HG03139 (cell line): Measurements from ENCODE around the gene PCDHA3.
"Not testable (repeated sequence)": the region's sequence is repeated elsewhere in the genome, so short reads cannot be mapped to it uniquely, and the experiment has no call there.

Experiments
- ATAC-seq: cut with Tn5 transposase; IDR thresholded peaks from one replicate; pipeline ENCODE4 v1.9.1; 2021; ENCODE audit not compliant: unreplicated experiment

The PCDHA3 gene

DNA sequence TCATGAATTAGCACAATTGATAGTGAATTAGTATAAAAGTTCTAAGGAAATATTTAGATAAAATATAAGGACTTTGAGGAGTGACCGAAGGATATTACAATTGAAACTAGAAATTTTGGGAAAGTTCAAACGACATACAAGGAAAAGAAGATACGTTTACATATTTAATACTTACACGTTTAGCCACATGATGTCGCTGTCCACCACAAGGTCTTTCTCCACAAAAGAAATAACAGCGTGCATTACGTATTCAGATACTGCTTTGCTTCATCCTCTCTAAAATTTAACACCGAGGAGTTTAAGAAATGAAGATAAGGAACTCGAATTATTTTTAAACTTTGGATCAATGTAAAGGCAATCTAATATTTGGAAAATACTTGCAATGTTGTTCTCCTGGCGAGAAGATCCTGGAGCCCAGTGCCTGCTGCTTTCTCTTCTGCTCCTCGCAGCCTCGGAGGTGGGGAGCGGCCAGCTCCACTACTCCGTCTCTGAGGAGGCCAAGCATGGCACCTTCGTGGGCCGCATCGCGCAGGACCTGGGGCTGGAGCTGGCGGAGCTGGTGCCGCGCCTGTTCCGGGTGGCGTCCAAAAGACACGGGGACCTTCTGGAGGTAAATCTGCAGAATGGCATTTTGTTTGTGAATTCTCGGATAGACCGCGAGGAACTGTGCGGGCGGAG lies at the start of gene PCDHA3:
Gene PCDHA3 (plus strand): TSS at position 242 of the 678 bp plus-strand sequence.
- ATAC-seq, result no peak

DNA sequence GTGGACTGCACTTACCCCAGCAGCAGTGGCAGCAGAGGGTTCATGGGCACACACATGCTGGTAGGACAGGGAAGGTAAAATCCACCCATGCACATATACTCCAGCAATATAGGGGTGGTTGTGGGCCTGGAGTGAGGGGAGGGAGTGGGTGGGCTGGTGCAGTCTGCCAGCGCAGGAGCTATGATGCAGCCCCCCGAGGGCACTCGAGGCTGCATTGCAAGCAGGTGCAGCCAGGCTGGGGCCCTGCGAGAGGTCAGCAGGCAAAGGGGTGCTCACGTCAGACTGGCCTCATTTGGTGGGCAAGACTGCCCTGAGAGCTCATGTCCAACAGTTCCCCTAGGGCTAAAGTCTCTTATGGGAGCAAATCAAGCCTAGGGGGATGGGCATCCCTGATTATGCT lies 47.3 kb upstream of the PCDHA3 start:
- no peak for ATAC-seq

DNA sequence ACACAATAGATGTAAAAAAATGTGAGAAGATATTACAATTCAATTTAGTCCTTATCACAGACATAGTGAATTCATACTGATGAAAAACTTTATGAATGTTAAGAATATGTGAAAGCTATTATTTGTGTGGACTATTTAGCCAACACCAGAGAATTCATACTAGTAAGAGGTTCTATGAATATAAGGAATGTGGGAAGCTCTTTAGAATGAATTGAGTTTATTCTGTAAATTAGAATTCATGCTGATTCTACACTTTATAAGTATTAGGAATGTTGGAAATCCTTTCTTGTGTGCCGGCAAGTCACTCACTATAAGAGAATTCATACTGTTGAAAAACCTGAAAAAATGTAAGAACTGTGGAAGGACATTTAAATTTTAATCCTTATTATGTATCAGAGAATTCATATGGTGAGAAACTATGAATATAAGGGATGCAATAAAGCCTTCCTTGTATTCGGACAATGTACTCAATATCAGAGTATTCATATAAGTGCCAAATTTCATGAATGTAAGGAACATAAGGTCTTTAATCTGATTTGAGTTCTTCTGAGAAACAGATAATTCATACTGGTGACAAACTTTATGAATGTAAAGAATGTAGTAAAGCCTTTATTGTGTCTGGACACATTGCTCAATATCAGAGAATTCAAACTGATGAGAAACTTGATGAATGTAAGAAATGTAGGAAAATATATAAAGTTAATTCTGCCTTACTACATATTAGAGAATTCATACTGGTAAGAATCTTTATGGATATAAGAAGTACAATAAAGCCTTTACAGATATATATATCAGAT lies 36.5 kb upstream of the PCDHA3 start:
- ATAC-seq, result no peak

DNA sequence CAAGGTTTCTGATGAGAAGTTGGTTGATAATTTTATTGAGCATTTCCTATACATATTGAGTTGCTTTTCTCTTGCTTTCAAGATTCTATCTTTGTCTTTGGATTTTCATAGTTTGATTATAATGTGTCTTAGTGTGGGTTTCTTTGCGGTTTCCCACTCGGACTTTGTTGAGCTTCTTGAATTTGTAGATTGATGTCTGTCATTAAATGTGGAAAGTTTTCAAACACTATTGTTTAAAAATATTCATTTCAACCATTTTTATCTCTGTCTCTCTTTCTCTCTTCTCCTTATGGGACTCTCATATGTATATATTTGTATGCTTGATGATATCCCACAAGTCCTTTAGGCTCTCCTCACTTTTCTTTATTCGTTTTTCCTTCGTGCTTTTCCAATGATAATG lies 33.4 kb upstream of the PCDHA3 start:
- ATAC-seq, result no peak

DNA sequence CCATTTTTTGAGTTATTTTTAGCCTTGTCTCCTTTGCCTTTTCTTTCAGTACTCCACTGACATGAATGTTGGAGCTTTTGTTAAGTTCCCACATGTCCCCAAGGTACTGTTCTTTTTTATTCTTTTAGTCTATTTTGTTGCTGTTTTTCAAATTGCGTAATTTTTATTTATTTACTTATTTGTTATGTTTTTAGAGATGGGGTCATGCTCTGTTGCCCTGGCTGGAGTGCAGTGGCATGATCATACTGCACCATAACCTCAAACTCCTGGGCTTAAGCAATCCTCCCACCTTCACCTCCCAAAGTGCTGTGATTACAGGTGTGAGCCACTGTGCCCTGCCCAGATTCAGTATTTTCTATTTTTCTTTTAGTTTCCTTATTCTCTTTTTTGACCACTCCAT lies 20.3 kb upstream of the PCDHA3 start:
- ATAC-seq, result no peak

DNA sequence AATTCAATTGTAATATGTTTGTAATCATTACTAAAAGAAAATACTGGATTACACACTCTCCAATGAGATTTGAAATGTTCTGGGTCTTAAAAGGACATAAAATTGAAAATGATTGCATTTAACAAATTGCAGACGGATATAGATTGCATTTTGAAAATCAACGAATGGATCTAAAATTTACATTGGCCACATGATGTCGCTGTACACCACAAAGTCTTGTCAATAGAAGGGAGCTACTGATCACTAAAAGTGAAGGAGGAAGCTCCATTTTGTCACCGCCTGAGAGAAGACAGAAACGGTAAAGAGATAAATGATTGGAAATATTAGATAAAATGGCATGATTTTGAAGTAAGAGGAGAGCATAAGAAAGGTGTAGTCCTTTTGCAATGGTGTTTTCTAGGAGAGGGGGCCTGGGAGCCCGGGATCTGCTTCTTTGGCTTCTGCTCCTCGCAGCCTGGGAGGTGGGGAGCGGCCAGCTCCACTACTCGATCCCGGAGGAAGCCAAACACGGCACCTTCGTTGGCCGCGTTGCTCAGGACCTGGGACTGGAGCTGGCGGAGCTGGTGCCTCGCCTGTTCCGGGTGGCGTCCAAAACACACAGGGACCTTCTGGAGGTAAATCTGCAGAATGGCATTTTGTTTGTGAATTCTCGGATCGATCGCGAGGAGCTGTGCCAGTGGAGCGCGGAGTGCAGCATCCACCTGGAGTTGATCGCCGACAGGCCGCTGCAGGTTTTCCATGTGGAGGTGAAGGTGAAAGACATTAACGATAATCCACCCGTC lies 14.8 kb upstream of the PCDHA3 start, which contains the start of gene PCDHA1:
Gene PCDHA1 (plus strand): TSS at position 236 of the 782 bp plus-strand sequence.
- no peak for ATAC-seq

DNA sequence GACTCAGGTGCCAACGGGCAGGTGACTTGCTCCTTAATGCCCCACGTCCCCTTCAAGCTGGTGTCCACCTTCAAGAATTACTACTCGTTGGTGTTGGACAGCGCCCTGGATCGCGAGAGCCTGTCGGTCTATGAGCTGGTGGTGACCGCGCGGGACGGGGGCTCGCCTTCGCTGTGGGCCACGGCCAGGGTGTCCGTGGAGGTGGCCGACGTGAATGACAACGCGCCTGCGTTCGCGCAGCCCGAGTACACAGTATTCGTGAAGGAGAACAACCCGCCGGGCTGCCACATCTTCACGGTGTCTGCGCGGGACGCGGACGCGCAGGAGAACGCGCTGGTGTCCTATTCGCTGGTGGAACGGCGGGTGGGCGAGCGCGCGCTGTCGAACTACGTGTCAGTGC lies 13.4 kb upstream of the PCDHA3 start:
- not testable (repeated sequence) for ATAC-seq

DNA sequence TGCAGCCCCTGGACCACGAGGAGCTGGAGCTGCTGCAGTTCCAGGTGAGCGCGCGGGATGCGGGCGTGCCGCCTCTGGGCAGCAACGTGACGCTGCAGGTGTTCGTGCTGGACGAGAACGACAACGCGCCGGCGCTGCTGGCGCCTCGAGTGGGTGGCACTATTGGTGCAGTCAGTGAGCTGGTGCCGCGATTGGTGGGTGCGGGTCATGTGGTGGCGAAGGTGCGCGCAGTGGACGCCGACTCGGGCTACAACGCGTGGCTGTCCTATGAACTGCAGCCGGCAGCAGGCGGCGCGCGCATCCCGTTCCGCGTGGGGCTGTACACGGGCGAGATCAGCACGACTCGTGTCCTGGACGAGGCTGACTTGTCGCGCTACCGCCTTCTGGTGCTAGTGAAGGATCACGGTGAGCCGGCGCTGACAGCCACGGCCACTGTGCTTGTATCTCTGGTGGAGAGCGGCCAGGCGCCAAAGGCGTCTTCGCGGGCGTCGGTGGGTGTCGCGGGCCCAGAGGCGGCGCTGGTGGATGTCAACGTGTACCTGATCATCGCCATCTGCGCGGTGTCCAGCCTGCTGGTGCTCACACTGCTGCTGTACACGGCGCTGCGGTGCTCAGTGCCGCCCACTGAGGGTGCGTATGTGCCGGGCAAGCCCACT lies 12.9 kb upstream of the PCDHA3 start:
- ATAC-seq, result not testable (repeated sequence)

DNA sequence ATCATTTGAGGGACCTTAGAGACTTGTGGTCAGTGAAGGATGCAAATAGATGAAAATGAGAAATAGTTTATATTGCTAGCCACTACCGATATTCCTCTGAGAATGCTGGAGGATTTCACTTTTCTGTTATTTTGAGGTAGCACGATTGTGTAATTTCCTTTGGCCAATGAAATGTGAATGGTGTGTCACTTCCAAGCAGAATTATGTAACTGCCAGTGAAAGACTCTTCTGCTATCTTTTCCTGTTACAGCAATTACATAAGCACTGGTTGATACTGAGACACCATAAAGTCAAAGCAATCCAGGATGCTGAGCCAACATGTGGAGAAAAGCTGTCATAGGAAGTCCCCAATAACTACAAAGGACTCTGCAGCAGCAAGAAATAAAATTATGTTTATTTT lies 9.8 kb upstream of the PCDHA3 start:
- no peak for ATAC-seq

DNA sequence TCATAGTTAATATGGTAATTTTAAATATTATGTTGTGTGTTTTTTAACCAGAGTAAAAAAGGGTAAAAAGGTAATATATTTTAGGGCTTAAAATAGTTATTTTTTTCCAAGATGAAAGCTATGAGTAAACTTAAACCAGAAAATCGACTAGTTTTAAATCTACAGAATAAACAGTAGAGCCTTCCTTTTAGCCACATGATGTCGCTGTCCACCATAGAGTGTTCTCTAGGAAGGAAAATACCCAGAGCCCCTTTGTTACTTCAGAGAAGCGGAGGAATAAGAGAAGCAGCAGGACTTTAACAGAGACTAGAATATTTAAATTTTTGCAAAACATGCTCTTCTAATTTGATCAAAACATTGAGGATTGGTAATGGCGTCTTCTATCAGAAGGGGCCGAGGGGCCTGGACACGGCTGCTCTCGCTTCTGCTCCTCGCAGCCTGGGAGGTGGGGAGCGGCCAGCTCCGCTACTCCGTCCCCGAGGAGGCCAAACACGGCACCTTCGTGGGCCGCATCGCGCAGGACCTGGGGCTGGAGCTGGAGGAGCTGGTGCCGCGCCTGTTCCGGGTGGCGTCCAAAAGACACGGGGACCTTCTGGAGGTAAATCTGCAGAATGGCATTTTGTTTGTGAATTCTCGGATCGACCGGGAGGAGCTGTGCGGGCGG lies 6.1 kb upstream of the PCDHA3 start, which contains the start of gene PCDHA2:
Gene PCDHA2 (plus strand): TSS at position 258 of the 664 bp plus-strand sequence.
- no peak for ATAC-seq

DNA sequence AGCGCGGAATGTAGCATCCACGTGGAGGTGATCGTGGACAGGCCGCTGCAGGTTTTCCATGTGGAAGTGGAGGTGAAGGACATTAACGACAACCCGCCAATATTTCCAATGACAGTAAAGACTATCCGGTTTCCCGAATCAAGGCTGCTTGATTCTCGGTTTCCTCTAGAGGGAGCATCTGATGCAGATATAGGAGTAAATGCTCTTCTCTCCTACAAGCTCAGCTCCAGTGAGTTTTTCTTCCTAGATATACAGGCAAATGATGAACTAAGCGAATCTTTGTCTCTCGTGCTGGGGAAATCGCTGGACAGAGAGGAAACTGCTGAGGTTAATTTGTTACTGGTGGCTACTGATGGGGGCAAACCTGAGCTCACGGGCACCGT lies 5.6 kb upstream of the PCDHA3 start:
- no peak for ATAC-seq

DNA sequence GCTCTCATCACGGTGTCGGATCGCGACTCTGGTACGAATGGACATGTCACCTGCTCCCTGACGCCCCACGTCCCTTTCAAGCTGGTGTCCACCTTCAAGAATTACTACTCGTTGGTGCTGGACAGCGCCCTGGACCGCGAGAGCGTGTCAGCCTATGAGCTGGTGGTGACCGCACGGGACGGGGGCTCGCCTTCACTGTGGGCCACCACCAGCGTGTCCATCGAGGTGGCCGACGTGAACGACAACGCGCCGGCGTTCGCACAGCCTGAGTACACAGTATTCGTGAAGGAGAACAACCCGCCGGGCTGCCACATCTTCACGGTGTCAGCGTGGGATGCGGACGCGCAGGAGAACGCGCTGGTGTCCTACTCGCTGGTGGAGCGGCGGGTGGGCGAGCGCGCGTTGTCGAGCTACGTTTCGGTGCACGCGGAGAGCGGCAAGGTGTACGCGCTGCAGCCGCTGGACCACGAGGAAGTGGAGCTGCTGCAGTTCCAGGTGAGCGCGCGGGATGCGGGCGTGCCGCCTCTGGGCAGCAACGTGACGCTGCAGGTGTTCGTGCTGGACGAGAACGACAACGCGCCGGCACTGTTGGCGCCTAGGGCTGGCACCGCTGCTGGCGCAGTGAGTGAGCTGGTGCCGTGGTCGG lies 4.7 kb upstream of the PCDHA3 start:
- ATAC-seq, result not testable (repeated sequence)

DNA sequence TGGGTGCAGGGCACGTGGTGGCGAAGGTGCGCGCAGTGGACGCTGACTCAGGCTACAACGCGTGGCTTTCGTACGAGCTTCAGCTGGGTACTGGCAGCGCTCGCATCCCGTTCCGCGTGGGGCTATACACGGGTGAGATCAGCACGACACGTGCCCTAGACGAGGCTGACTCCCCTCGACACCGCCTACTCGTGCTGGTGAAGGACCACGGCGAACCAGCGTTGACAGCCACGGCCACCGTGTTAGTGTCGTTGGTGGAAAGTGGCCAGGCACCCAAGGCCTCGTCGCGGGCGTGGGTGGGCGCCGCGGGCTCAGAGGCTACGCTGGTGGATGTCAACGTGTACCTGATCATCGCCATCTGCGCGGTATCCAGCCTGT lies 4.2 kb upstream of the PCDHA3 start:
- no peak for ATAC-seq

DNA sequence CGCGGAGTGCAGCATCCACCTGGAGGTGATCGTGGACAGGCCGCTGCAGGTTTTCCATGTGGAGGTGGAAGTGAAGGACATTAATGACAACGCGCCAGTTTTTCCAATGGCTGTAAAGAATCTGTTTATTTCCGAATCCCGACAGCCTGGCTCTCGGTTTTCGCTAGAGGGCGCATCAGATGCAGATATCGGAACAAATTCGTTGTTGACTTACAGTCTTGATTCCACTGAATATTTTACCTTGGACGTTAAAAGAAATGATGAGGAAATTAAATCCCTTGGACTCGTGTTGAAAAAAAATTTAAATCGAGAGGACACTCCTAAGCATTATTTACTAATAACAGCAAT lies 611 bp downstream of the PCDHA3 start:
- ATAC-seq, result no peak

DNA sequence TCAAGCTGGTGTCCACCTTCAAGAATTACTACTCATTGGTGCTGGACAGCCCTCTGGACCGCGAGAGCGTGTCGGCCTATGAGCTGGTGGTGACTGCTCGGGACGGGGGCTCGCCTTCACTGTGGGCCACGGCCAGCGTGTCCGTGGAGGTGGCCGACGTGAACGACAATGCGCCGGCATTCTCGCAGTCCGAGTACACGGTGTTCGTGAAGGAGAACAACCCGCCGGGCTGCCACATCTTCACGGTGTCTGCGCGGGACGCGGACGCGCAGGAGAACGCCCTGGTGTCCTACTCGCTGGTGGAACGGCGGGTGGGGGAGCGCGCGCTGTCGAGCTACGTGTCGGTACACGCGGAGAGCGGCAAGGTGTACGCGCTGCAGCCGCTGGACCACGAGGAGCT lies 1.5 kb downstream of the PCDHA3 start:
- not testable (repeated sequence) for ATAC-seq

DNA sequence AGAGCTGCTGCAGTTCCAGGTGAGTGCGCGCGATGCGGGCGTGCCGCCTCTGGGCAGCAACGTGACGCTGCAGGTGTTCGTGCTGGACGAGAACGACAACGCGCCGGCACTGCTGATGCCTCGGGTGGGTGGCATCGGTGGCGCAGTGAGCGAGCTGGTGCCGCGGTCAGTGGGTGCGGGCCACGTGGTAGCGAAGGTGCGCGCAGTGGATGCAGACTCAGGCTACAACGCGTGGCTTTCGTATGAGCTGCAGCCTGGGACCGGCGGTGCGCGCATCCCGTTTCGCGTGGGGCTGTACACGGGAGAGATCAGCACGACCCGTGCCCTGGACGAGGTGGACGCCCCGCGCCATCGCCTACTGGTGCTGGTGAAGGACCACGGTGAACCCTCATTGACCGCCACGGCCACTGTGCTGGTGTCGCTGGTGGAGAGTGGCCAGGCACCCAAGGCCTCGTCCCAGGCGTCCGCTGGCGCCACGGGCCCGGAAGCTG lies 2.0 kb downstream of the PCDHA3 start:
- no peak for ATAC-seq

DNA sequence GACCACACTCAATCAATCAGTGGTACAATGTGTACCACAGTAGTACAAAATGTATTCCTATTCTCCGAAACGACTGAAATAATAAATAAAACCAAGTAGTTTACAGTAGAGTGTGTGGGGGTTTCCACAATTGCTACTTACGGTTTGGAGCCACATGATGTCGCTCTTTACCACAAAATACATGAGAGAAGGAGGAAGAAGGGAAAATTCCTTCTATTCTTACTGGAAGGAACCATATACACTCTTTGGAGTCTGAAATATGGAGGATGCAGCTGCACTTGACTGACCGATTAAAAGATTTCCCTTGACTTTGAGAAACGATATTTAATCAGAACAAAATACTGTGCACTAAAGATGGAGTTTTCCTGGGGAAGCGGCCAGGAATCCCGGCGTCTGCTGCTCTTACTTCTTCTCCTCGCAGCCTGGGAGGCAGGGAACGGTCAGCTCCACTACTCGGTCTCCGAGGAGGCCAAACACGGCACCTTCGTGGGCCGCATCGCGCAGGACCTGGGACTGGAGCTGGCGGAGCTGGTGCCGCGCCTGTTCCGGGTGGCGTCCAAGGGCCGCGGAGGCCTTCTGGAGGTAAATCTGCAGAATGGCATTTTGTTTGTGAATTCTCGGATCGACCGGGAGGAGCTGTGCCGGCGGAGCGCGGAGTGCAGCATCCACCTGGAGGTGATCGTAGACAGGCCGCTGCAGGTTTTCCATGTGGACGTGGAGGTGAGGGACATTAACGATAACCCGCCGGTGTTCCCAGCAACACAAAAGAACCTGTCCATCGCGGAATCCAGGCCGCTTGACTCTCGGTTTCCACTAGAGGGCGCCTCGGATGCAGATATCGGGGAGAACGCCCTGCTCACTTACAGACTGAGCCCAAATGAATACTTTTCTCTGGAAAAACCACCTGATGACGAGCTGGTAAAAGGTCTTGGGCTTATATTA lies 6.2 kb downstream of the PCDHA3 start, which contains the start of gene PCDHA4:
Gene PCDHA4 (plus strand): TSS at position 235 of the 942 bp plus-strand sequence.
- no peak for ATAC-seq

DNA sequence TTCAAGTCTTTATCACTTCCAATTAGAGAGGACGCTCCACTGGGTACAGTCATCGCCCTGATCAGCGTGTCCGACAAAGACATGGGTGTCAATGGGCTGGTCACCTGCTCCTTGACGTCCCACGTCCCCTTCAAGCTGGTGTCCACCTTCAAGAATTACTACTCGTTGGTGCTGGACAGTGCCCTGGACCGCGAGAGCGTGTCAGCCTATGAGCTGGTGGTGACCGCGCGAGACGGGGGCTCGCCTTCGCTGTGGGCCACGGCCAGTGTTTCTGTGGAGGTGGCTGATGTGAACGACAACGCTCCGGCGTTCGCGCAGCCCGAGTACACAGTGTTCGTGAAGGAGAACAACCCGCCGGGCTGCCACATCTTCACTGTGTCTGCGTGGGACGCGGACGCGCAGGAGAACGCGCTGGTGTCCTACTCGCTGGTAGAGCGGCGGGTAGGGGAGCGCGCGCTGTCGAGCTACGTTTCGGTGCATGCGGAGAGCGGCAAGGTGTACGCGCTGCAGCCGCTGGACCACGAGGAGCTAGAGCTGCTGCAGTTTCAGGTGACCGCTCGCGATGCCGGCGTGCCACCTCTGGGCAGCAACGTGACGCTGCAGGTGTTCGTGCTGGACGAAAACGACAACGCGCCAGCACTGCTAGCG lies 7.5 kb downstream of the PCDHA3 start:
- not testable (repeated sequence) for ATAC-seq
